ENCODE results near the gene MGLL.

DNA sequence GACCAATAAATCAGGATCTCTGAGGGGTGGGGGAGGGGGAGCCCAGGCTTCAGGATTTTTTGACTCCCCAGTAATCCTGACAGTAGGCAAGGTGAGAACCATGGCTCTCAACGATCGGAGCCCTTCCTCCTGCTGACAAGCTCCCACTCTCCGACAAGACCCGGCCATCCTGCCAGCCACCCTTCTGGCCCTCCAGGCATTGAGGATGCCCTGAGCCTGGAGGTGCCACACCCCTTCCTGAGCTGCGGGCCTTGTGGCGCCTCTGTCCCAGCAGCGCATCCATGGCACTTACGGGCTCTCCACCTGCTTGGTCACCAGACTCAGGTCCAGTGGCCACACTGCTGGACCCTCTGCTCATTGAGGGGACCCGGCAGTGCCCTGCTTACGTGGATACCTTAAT lies 46.0 kb downstream of the MGLL start:
- TF ChIP-seq, protein P1, sequence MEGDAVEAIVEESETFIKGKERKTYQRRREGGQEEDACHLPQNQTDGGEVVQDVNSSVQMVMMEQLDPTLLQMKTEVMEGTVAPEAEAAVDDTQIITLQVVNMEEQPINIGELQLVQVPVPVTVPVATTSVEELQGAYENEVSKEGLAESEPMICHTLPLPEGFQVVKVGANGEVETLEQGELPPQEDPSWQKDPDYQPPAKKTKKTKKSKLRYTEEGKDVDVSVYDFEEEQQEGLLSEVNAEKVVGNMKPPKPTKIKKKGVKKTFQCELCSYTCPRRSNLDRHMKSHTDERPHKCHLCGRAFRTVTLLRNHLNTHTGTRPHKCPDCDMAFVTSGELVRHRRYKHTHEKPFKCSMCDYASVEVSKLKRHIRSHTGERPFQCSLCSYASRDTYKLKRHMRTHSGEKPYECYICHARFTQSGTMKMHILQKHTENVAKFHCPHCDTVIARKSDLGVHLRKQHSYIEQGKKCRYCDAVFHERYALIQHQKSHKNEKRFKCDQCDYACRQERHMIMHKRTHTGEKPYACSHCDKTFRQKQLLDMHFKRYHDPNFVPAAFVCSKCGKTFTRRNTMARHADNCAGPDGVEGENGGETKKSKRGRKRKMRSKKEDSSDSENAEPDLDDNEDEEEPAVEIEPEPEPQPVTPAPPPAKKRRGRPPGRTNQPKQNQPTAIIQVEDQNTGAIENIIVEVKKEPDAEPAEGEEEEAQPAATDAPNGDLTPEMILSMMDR (IDR thresholded peaks at IDR 0.05) = no peak
- no peak for TF ChIP-seq ZFX (IDR thresholded peaks at IDR 0.05; ENCODE audit: borderline replicate concordance)

Data from 22Rv1 (cell line).